Uterus (tissue), 2 donors: Measurements from ENCODE around the gene DYNLT3.

ENCODE experiments used
- CTCF ChIP-seq, 4 experiments: fragments of 200-600 bp in 2 of 4; fragments of 450-650 bp in 2 of 4; sonication (generic) in 2 of 4; IDR thresholded peaks; one replicate each; pipeline ENCODE4 v1.5.1; 2016 to 2019; ENCODE audit warnings: antibody characterized with exemption in 4 of 4, mild to moderate bottlenecking in 2 of 4, moderate library complexity in 1 of 4
- POLR2A ChIP-seq, 2 donors: fragments of 450-650 bp; IDR thresholded peaks; one replicate each; pipeline ENCODE4 v1.6.1; 2016; ENCODE audit warnings: antibody characterized with exemption in 2 of 2, mild to moderate bottlenecking in 1 of 2, moderate library complexity in 1 of 2

DNA sequence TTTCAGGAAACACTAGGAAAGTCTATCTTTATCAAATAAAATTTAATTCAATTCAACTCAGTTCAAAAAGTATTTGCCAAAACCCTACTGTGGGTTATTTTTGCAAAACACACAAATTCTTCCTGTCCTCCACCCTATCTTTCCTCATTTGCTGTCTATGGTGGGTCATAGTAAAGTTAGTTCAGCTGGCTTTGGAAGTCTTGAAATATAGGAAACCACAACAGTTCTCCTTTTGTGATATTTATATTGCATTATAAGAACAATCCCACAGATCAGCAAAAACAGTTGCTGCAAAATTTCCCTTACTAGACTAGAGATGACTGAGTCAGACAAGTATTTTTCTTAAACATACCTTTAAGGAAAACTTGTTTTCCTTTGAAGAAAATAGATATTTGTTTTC lies 45.3 kb downstream of the DYNLT3 start:
- TF ChIP-seq CTCF (IDR thresholded peaks at IDR 0.05) (no peak), POLR2A (IDR thresholded peaks at IDR 0.05) (no peak)
